Measurements from ENCODE around the gene DOC2B. TPM values are rescaled to one million over a fixed set of nuclear protein-coding genes. Genes with fewer than 3 reads are reported as not detected.

DOC2B gene
- total RNA-seq, 2 donors from 2014 or later, result 1.4 to 2.6 TPM

DNA sequence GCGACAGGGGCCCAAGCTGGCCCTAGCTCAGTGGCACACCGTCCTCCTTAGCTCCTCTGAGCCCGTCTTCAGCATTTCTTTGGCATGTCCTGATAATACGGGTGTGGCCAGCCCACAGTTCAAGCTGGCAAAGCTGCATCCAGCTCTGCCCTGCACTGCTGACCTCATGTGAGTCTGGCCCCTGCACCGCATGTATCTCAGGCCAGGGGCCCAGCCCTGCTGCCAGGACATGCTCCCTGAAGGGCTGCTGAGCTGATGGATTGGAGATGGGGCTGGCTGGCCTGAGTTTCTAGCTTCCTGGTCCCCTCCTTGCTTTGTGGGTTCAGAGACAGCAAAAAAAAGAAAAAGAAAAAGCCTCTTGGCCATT, 2.4 kb downstream of the DOC2B start:
- Histone ChIP-seq H3K27me3 (ENCODE audit: control insufficient read depth, insufficient read depth, low read length, poor library complexity, severe bottlenecking) (peaks cover 65% of the 10 kb centered on the region), H3K4me3 (ENCODE audit: low read length) (no peak overlapping the region), H3K4me1 (ENCODE audit: control insufficient read depth, insufficient read depth, low read length) (no peaks in the 10 kb centered on the region), H3K27ac (ENCODE audit: low read depth, low read length) (no peak overlapping the region), H3K9me3 (ENCODE audit: control insufficient read depth, low read length) (no peaks in the 10 kb centered on the region), H3K9ac (ENCODE audit: extremely low read depth, low read length, poor library complexity, severe bottlenecking) (no peak overlapping the region), H3K36me3 (ENCODE audit: control insufficient read depth, insufficient read depth, low read length) (no peaks in the 10 kb centered on the region)
- Mint-ChIP-seq H3K9me3 (no peaks in the 10 kb centered on the region), H3K36me3 (ENCODE audit: low read depth) (no peaks in the 10 kb centered on the region), H3K27me3 (ENCODE audit: insufficient read depth) (peaks cover 56% of the 10 kb centered on the region), H3K4me3 (no peak overlapping the region), H3K27ac (no peak overlapping the region), H3K4me1 (no peaks in the 10 kb centered on the region)
- no peak for DNase-seq
- 89 to 93% methylated on average over 4 to 5 of the region's 5 CpGs for WGBS, 2 experiments (ENCODE audit: insufficient coverage in 1 of 2, insufficient read length in 1 of 2)
- TF ChIP-seq, protein P1, sequence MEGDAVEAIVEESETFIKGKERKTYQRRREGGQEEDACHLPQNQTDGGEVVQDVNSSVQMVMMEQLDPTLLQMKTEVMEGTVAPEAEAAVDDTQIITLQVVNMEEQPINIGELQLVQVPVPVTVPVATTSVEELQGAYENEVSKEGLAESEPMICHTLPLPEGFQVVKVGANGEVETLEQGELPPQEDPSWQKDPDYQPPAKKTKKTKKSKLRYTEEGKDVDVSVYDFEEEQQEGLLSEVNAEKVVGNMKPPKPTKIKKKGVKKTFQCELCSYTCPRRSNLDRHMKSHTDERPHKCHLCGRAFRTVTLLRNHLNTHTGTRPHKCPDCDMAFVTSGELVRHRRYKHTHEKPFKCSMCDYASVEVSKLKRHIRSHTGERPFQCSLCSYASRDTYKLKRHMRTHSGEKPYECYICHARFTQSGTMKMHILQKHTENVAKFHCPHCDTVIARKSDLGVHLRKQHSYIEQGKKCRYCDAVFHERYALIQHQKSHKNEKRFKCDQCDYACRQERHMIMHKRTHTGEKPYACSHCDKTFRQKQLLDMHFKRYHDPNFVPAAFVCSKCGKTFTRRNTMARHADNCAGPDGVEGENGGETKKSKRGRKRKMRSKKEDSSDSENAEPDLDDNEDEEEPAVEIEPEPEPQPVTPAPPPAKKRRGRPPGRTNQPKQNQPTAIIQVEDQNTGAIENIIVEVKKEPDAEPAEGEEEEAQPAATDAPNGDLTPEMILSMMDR (conservative IDR thresholded peaks at IDR 0.05), result no peak

DNA sequence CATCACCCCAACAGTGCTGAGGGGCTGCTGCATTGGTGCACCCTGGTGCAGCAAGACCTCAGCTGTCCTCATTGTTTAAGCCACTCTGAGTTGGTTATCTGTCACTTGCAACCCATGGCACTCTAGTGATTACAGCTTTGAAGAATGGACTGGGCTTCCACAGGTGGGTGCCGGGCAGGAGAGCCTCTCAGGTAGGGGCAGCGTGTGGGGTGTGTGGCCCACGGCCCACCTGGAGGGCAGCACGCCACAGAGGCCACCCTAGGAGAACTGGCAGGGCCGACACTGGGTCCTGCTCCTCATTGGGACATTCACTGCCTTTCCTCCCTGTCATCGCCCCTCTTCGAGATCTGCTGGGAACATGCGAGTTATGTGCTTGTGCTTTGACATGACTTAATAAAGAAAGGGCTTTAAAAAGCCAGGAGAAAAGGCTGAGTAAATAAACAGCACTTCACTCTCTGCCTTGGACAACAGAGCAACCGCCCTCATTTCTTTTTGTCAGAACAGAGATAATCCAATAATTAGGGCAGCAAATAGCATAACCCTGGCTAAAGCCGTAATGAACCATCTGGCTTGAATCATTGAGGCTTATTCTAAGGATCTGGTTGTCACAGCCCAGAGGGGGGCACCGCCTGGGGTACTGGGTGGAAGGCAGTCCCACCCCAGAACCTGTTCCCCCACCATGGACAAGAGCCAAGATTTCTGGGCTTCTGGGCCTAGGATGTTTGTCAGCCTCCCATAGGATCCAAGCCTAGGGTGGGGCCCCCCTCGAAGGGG, 3.0 kb downstream of the DOC2B start:
- TF ChIP-seq, protein P1 (conservative IDR thresholded peaks at IDR 0.05), result no peak
- no peak overlapping the region for H3K9ac ChIP-seq (ENCODE audit: extremely low read depth, low read length, poor library complexity, severe bottlenecking)
- H3K27me3 ChIP-seq (ENCODE audit: control insufficient read depth, insufficient read depth, low read length, poor library complexity, severe bottlenecking), result peaks cover 59% of the 10 kb centered on the region
- 88 to 97% methylated on average over 9 to 12 of the region's 12 CpGs for WGBS, 2 experiments (ENCODE audit: insufficient coverage in 1 of 2, insufficient read length in 1 of 2)
- H3K36me3 Mint-ChIP-seq (ENCODE audit: low read depth), result no peaks in the 10 kb centered on the region
- no peaks in the 10 kb centered on the region for H3K36me3 ChIP-seq (ENCODE audit: control insufficient read depth, insufficient read depth, low read length)
- H3K4me3 Mint-ChIP-seq, result no peak overlapping the region
- no peak for DNase-seq
- H3K4me1 Mint-ChIP-seq, result no peaks in the 10 kb centered on the region
- H3K27ac Mint-ChIP-seq, result no peak overlapping the region
- H3K9me3 ChIP-seq (ENCODE audit: control insufficient read depth, low read length), result no peaks in the 10 kb centered on the region
- H3K4me3 ChIP-seq (ENCODE audit: low read length), result no peak overlapping the region
- H3K27me3 Mint-ChIP-seq (ENCODE audit: insufficient read depth), result peaks cover 50% of the 10 kb centered on the region
- no peaks in the 10 kb centered on the region for H3K9me3 Mint-ChIP-seq
- H3K4me1 ChIP-seq (ENCODE audit: control insufficient read depth, insufficient read depth, low read length), result no peaks in the 10 kb centered on the region
- H3K27ac ChIP-seq (ENCODE audit: low read depth, low read length), result no peak overlapping the region

DNA sequence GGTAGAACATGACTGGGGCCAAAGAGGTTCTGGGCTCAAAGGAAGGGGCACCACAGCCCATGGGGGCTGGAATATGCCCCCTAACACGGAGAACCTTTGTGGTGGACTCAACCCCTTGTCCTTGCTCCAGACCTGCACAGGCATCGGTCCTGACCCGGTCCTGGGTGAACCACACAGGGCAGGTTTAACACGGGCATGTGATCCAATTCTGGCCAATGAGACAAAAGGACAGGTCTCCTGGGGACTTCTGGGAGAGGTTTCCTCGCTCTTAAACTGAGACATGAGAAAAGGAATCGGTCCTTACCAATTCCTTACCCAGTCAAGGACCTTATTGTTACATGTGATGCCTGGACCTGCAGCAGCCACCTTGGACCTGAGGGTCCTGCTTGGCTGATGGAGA, 3.7 kb downstream of the DOC2B start:
- DNase-seq, result no peak
- Mint-ChIP-seq H3K27ac (no peak overlapping the region), H3K4me3 (no peak overlapping the region), H3K4me1 (no peaks in the 10 kb centered on the region), H3K9me3 (no peaks in the 10 kb centered on the region), H3K36me3 (ENCODE audit: low read depth) (no peaks in the 10 kb centered on the region), H3K27me3 (ENCODE audit: insufficient read depth) (peaks cover 43% of the 10 kb centered on the region)
- Histone ChIP-seq H3K27ac (ENCODE audit: low read depth, low read length) (no peak overlapping the region), H3K9me3 (ENCODE audit: control insufficient read depth, low read length) (no peaks in the 10 kb centered on the region), H3K4me3 (ENCODE audit: low read length) (no peak overlapping the region), H3K27me3 (ENCODE audit: control insufficient read depth, insufficient read depth, low read length, poor library complexity, severe bottlenecking) (peaks cover 52% of the 10 kb centered on the region), H3K36me3 (ENCODE audit: control insufficient read depth, insufficient read depth, low read length) (no peaks in the 10 kb centered on the region), H3K9ac (ENCODE audit: extremely low read depth, low read length, poor library complexity, severe bottlenecking) (no peak overlapping the region), H3K4me1 (ENCODE audit: control insufficient read depth, insufficient read depth, low read length) (no peaks in the 10 kb centered on the region)
- TF ChIP-seq, protein P1 (conservative IDR thresholded peaks at IDR 0.05), result no peak
- WGBS, 2 experiments (ENCODE audit: insufficient coverage in 1 of 2, insufficient read length in 1 of 2), result 91% methylated on average over 4 to 6 of the region's 6 CpGs

Data from endodermal cell (in vitro differentiated cells).